Spleen (tissue), 13 donors: ENCODE measurements around the gene MAPK8IP3. TPM values are rescaled to one million over a fixed set of nuclear protein-coding genes. Genes with fewer than 3 reads are reported as not detected.

ENCODE experiments used
- DNase-seq: peaks from one replicate; pipeline ENCODE4 v3.0.0-alpha.2; 2020
- H3K27ac ChIP-seq, 8 donors: fragments of 200-600 bp; sonication (generic) in 7 of 8; 1 replicate in 4 of 8; 2 replicates in 4 of 8; pipeline versions ENCODE4 v1.5.0 to v1.8.0; 2016 to 2021; ENCODE audit warnings: inconsistent platforms in 4 of 8, mild to moderate bottlenecking in 4 of 8, moderate library complexity in 1 of 8
- H3K27me3 ChIP-seq, 7 donors: fragments of 200-600 bp; sonication (generic) in 6 of 7; replicated peaks in 1 of 7; 1 replicate in 4 of 7; 2 replicates in 3 of 7; pipeline versions ENCODE4 v1.5.0 to v1.8.0; 2016 to 2021; ENCODE audit warnings: inconsistent platforms in 3 of 7, mild to moderate bottlenecking in 1 of 7
- H3K36me3 ChIP-seq, 6 donors: fragments of 200-600 bp; sonication (generic) in 5 of 6; 1 replicate in 4 of 6; 2 replicates in 2 of 6; pipeline versions ENCODE4 v1.5.0 to v1.8.0; 2016 to 2021; ENCODE audit warnings: inconsistent platforms in 2 of 6
- H3K4me1 ChIP-seq, 6 donors: fragments of 200-600 bp; sonication (generic) in 5 of 6; 1 replicate in 3 of 6; 2 replicates in 3 of 6; pipeline versions ENCODE4 v1.5.0 to v1.8.0; 2016 to 2021; ENCODE audit warnings: inconsistent platforms in 3 of 6
- H3K4me3 ChIP-seq, 8 donors: fragments of 200-600 bp; sonication (generic) in 7 of 8; 1 replicate in 4 of 8; 2 replicates in 4 of 8; pipeline versions ENCODE4 v1.5.0 to v1.8.0; 2016 to 2021; ENCODE audit warnings: inconsistent platforms in 4 of 8, mild to moderate bottlenecking in 4 of 8, moderate library complexity in 2 of 8
- H3K9me3 ChIP-seq, 8 donors: fragments of 200-600 bp; sonication (generic) in 7 of 8; 1 replicate in 4 of 8; 2 replicates in 4 of 8; pipeline versions ENCODE4 v1.5.0 to v1.8.0; 2016 to 2021; ENCODE audit warnings: inconsistent platforms in 4 of 8
- CTCF ChIP-seq, 11 experiments: fragments of 200-600 bp in 7 of 11; fragments of 450-650 bp in 4 of 11; sonication (generic) in 4 of 11; IDR thresholded peaks in 8 of 11; conservative IDR thresholded peaks in 3 of 11; 1 replicate in 7 of 11; 2 replicates in 4 of 11; pipeline versions ENCODE4 v1.4.0 to v1.8.0; 2016 to 2021; ENCODE audit warnings: antibody characterized with exemption in 11 of 11, inconsistent platforms in 4 of 11, mild to moderate bottlenecking in 1 of 11
- POLR2A ChIP-seq, 3 donors: fragments of 450-650 bp; IDR thresholded peaks; one replicate each; pipeline ENCODE4 v1.5.1; 2017; ENCODE audit warnings: antibody characterized with exemption in 3 of 3, mild to moderate bottlenecking in 1 of 3
- POLR2AphosphoS5 ChIP-seq, 3 donors: sonication (generic); formaldehyde crosslinking; IDR thresholded peaks; one replicate each; pipeline ENCODE4 v1.5.1; 2017; ENCODE audit warnings: antibody characterized with exemption in 3 of 3
- WGBS, 5 donors: extraction: QIAGEN DNeasy Blood & Tissue Kit in 3 of 5; methylation state at CpG; one replicate each; pipeline versions ENCODE4 v1.1.5 to v1.1.7; 2013 to 2018; 5-methylcytosine and 5-hydroxymethylcytosine counted together
- intact Hi-C: fragments of 100-400 bp; cut with DNase I; formaldehyde crosslinking; loops from one replicate; pipeline ENCODE4 v1.15.0; 2023; ENCODE audit warnings: low total_unique reads
- long read RNA-seq, 2 donors: transcript quantifications; one replicate each; lab custom pipeline, GENCODE V29; 2026
- polyA plus RNA-seq, 3 donors: library from polyadenylated mRNA; stranded (reverse); fragments of 200-250 nt; gene quantifications; one replicate each; pipeline ENCODE4 v1.2.1, GENCODE V29; 2013
- total RNA-seq, 7 donors: library from RNA; depleted of rRNA in 3 of 7; stranded (reverse); fragments of >200 nt in 3 of 7; fragmentation: NEBNext Ultra II Directional in 4 of 7; extraction: Animal tissue kit (Norgen Biotek cat#: 25700) in 4 of 7; gene quantifications; one replicate each; pipeline versions ENCODE4 v1.1.0 to v1.2.1, GENCODE V29; 2016 to 2021
- donor health status: healthy with polysubstance abuse.
- donor health status: DM: no; HTN: no; CAD: no; lungs with moderate emphysema.
- donor health status: DM: no; HTN: no; CAD: no.
- donor health status: Bipolar disorder and iron deficiency.
- donor health status: healthy.
- donor health status: DM: no; HTN: no; CAD: no.
- donor health status: DM: yes; HTN: yes; CAD: no.

The MAPK8IP3 gene
- 100 to 1,000 TPM in 6 of 7 donors, 10 to 100 TPM in 1; 97.0 to 134 (median 126) TPM for total RNA-seq
- polyA plus RNA-seq = 100 to 1,000 TPM in 1 of 3 donors, 10 to 100 TPM in 2; 27.2 to 116 (median 57.8) TPM
- long read RNA-seq, donor 1, full-length matches to known transcripts = 6 of 13 reads
- long read RNA-seq, donor 1, partial matches to known transcripts = 7 of 13 reads
- long read RNA-seq, donor 1, other reads (novel, unspliced or antisense) = 0 of 13 reads
- long read RNA-seq, donor 2, full-length matches to known transcripts = 5 of 5 reads
- long read RNA-seq, donor 2, partial matches to known transcripts = 0 of 5 reads
- long read RNA-seq, donor 2, other reads (novel, unspliced or antisense) = 0 of 5 reads

- TF ChIP-seq POLR2A (IDR thresholded peaks at IDR 0.05) = peak; percentile 83 to 94 (median 83)
- peak; percentile 79 to 100 (median 100) for TF ChIP-seq CTCF (IDR thresholded peaks at IDR 0.05 in 8 of 11, conservative IDR thresholded peaks at IDR 0.05 in 3 of 11)
- TF ChIP-seq POLR2AphosphoS5 (IDR thresholded peaks at IDR 0.05) = peak; percentile 97 to 98 (median 97)
- 0 to 1% (median 0%) methylated on average over 20 to 79 of the region's 79 CpGs for WGBS, 5 donors
- Histone ChIP-seq H3K4me3 (peak within 1 kb of the TSS; percentile 51 to 98 (median 88)), H3K27me3 (no peaks in the 10 kb centered on the region), H3K36me3 (peaks cover 0 to 29% (median 13%) of the 10 kb centered on the region in 6 donors), H3K27ac (peak within 1 kb of the TSS; percentile 90 to 97 (median 95)), H3K9me3 (no peaks in the 10 kb centered on the region), H3K4me1 (peaks cover 19 to 58% (median 41%) of the 10 kb centered on the region in 6 donors)
- intact Hi-C loops = no loop called here
- DNase-seq = peak; percentile 98
Measured at GRCh38 chr16:1705688-1706385, at the start of gene MAPK8IP3. Gene MAPK8IP3, plus strand, starts transcription at chr16:1706195. Its CDS starts 145 bp downstream, at chr16:1706340.

- Histone ChIP-seq H3K27me3 (no peaks in the 10 kb centered on the region), H3K9me3 (no peaks in the 10 kb centered on the region), H3K27ac (no peak overlapping the region), H3K4me3 (no peak overlapping the region), H3K4me1 (peaks cover 0 to 8% (median 2%) of the 10 kb centered on the region in 6 donors), H3K36me3 (peaks cover 5 to 100% (median 86%) of the 10 kb centered on the region in 6 donors)
- intact Hi-C loops = no loop called here
- no peak for TF ChIP-seq POLR2A (IDR thresholded peaks at IDR 0.05)
- no peak for TF ChIP-seq CTCF (IDR thresholded peaks at IDR 0.05 in 8 of 11, conservative IDR thresholded peaks at IDR 0.05 in 3 of 11)
- TF ChIP-seq POLR2AphosphoS5 (IDR thresholded peaks at IDR 0.05) = no peak
- DNase-seq = no peak
- 91 to 100% (median 94%) methylated on average over 3 to 24 of the region's 24 CpGs for WGBS, 5 donors
Measured at GRCh38 chr16:1656808-1657617, 49.0 kb upstream of the MAPK8IP3 start.

GRCh38 chr16:1657841-1658240, 48.2 kb upstream of the MAPK8IP3 start:
- intact Hi-C loops = no loop called here
- Histone ChIP-seq H3K9me3 (no peaks in the 10 kb centered on the region), H3K36me3 (peaks cover 5 to 100% (median 87%) of the 10 kb centered on the region in 6 donors), H3K27ac (no peak overlapping the region), H3K27me3 (no peaks in the 10 kb centered on the region), H3K4me3 (no peak overlapping the region), H3K4me1 (peaks cover 0 to 8% (median 2%) of the 10 kb centered on the region in 6 donors)
- no peak for DNase-seq
- TF ChIP-seq POLR2A (IDR thresholded peaks at IDR 0.05) (no peak), CTCF (IDR thresholded peaks at IDR 0.05 in 8 of 11, conservative IDR thresholded peaks at IDR 0.05 in 3 of 11) (no peak), POLR2AphosphoS5 (IDR thresholded peaks at IDR 0.05) (no peak)
- 92 to 98% (median 96%) methylated on average over 9 to 13 of the region's 13 CpGs for WGBS, 5 donors
